ENCODE data around the gene SLC25A26.

DNA sequence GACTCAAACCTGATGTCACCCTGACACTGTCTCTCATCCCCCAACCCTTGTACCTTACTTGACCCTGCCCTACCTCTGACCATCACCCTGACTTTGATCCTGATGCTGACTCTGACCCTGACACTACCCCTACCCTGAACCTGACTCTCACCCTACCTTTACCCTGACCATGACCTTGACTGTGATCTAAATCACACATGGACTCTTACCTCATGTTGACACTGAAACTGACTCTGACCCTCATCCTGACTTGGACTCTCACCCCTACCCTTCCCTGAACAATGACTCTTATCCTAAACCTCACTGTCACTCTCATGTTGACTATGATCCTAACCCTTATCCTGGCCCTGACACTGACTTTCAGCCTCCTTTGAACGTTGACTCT lies 21.7 kb upstream of the SLC25A26 start:
- TF ChIP-seq SP1 (IDR thresholded peaks at IDR 0.05; ENCODE audit: low read depth) (no peak), CTCF (IDR thresholded peaks at IDR 0.05 in 2 of 3, conservative IDR thresholded peaks at IDR 0.05 in 1 of 3; ENCODE audit: borderline replicate concordance in 1 of 3, insufficient read depth in 1 of 3, low read depth in 2 of 3, low read length in 2 of 3) (no peak), SIN3A (IDR thresholded peaks at IDR 0.05; ENCODE audit: low read depth) (no peak), POLR2A (IDR thresholded peaks at IDR 0.05; ENCODE audit: borderline replicate concordance, extremely low read depth, insufficient read depth, insufficient read length) (no peak), REST (IDR thresholded peaks at IDR 0.05; ENCODE audit: low read depth) (no peak), YY1 (IDR thresholded peaks at IDR 0.05; ENCODE audit: extremely low read depth, insufficient replicate concordance, low read depth, low read length) (no peak), MAX (IDR thresholded peaks at IDR 0.05) (no peak), EZH2 (IDR thresholded peaks at IDR 0.05) (no peak)

Data from HCT116 (cell line).